HG02571 (cell line): ENCODE data around the gene MUSK.
A peak's percentile ranks its signal among the peaks of the same experiment; 100 is the strongest.
"Not testable (repeated sequence)": the region's sequence is repeated elsewhere in the genome, so short reads cannot be mapped to it uniquely, and the experiment has no call there.

ENCODE experiments used
- ATAC-seq: cut with Tn5 transposase; IDR thresholded peaks from one replicate; pipeline ENCODE4 v1.9.1; 2021; ENCODE audit warnings: mild to moderate bottlenecking, moderate library complexity; ENCODE audit not compliant: unreplicated experiment

Gene MUSK

DNA sequence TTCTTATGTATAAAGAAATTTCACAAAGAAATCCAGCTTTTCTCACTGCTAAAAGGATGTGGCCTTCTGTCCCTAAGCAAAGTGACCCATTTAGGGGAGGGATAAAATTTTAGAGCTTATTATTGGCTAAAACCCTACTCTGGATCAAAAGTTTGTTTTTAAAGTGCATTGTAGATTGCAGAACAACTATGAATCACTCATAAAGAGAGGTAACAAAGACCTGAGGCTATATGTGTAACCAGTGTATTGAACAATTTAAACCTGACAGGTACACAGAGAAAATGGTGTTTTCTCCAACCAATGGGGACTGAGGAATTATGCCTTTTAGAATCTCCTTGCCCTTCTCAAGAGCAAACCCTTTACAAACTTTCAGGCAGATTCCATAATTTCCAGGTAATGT lies 86.6 kb downstream of the MUSK start:
- no peak for ATAC-seq

DNA sequence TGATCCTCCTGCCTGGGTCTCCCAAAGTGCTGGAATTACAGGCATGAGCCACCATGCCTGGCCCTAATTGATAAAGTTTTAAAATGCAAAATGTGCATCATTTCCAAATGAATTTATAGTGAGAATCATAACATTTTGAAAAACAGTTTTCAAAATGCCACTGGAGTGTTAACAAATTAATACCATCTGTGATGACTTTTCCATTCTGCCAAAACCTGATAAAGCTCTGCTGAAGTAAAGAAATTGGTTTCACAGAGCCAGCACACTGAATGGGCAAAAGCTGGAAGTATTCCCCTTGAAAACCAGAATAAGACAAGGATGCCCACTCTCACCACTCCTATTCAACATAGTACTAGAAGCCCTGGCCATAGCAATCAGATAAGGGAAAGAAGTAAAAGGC lies 89.6 kb downstream of the MUSK start:
- ATAC-seq, result no peak

DNA sequence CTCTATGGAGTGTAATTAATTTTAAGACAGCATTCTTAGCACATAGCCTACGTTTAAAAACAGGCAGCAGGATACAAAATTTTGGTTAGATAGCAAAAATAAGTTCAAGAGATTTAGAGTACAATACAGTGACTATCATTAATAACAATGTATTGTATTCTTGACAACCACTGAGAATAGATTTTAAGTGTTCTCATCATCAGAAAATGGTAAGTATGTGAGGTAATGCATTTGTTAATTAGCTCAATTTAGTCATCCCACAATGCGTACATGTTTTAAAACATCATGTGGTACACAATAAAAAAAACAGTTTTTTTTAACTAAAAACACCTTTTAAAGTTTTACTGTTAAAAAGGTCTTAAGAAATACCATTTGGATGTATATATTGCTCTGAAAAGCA lies 94.2 kb downstream of the MUSK start:
- ATAC-seq, result no peak

DNA sequence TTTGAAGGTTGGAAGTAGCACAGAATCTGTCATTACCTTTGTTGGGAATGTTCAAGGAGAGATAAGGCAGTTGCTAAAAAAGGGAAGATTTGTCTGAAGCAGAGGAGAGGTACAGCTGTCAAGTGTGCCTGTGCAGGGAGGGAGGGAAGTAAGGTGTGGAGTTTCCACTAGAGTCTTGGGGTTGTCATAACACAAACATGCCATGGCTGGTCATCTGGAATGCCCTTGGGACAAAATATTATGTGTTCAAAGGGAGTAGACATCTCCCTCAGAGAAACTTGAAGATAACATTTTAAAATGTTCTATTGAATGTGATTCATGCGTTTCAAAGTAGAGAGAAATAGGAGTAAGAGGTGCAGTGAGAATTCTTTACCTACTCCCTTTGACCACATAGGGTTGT lies 95.0 kb downstream of the MUSK start:
- ATAC-seq, result no peak

DNA sequence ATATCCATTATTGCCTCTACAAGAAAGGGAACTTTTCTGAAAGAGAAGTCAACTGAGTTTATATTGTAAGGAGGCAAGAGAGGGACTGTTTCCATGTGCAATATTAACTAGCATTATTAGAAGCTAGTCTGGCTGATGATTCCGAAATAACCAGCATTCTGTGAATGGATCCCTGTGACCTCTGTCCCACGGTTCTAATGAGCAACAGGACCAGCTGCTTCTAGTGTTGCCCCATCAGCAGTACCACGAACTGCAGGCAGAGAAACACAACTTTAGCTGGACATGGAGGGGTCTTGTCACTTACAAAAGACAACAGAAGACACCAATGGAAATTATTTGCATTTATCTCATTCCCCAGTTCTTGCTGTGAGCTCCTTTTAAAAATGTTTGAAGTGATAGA lies 95.4 kb downstream of the MUSK start:
- no peak for ATAC-seq

DNA sequence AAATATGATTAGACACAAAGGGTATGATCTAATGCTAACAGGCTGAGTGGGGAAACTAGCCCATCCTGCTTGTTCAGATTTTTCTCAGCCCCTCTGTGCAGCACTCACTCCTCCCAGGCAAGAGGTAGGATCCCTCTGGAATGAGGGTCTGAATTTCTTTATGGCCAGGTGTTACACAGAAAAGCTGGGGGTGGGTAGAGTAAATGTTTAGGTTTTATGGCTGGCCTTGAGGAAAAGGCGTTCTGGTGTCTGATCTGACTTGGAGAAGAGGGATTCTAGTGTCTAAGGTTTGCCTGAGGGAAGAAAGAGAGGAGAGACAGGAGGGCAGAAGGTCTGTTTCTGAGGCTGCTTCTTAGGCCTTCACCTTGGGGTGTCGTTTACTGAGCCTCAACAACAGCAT lies 97.3 kb downstream of the MUSK start:
- no peak for ATAC-seq

DNA sequence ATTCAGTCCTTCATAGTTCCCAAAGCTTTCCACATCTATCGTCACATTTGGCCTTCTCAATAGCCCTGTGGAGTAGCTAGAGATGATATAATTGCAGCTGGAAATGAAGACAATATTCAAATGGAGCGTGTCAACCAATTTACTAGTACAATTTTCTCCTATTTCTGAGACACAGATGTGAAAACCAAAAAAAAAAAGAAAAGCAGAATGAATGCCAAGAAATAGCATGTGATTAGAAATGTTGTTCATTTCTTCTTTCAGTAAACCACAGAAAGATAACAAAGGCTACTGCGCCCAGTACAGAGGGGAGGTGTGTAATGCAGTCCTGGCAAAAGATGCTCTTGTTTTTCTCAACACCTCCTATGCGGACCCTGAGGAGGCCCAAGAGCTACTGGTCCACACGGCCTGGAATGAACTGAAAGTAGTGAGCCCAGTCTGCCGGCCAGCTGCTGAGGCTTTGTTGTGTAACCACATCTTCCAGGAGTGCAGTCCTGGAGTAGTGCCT lies 99.0 kb downstream of the MUSK start:
- no peak for ATAC-seq

DNA sequence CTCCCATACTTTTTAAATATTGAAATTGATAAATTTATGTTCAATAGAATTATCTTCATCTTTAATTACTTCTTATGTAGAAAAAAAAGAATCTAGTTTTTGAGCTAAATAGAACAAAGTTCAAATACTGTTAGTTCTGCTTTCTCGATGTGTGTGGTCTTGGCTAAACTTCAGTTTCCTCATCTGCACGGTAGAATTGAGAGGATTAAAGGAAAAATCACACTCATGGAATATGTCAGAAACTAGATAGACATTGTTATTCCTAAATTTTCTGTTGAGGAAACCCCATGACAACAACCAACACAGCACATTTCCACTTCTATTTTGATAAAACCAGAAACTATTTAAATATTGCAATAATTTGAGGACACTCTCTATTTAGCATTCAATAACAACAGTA lies 100.3 kb downstream of the MUSK start:
- ATAC-seq, result no peak

DNA sequence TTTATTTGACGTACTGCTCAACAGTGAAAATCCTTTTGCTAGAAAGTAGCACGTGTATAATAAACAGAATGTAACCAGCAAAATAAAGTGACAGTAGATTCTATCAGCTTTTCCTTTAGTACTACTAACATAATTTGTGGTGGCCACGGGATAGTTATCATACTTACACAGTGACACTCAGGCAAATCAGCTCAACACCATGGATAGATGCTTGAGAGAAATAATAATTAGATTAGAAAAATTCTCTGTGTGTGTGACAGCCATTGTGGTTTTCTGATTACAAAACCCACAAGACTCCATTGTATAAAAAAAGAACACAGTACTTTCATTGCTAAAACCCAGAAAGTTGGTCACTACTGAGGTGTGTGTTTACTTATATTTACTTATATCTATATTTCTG lies 101.1 kb downstream of the MUSK start:
- ATAC-seq, result no peak

DNA sequence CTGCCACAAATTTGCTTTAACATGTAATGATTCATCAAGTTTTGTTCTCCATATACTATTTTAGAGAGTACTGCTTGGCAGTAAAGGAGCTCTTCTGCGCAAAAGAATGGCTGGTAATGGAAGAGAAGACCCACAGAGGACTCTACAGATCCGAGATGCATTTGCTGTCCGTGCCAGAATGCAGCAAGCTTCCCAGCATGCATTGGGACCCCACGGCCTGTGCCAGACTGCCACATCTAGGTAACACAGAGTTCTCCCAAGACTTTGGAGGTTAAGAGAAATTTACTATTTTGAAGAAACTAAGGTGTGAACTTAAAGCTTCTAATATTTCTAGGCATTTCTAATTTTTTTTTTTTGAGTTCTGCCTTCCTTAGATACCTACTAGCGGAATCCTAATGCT lies 107.1 kb downstream of the MUSK start:
- ATAC-seq, result no peak

DNA sequence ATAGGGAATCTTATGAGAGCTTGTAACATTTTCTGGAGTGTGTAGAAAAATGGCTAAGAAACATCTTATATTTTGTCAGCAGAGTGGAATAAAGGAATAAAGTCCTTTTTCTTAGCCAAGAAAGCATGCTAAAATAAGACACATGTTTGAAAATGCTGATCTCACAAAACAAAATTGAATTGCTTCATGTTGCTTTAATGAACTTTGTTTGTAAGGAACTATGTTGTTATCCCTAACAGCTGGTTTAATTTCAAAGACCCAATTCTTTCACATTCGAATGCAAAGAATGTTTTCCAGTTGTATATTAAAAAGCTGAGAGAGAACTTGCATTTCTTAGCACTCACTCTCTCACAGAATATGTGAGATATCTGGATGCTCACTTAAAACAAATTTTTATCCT lies 107.6 kb downstream of the MUSK start:
- ATAC-seq, result no peak

DNA sequence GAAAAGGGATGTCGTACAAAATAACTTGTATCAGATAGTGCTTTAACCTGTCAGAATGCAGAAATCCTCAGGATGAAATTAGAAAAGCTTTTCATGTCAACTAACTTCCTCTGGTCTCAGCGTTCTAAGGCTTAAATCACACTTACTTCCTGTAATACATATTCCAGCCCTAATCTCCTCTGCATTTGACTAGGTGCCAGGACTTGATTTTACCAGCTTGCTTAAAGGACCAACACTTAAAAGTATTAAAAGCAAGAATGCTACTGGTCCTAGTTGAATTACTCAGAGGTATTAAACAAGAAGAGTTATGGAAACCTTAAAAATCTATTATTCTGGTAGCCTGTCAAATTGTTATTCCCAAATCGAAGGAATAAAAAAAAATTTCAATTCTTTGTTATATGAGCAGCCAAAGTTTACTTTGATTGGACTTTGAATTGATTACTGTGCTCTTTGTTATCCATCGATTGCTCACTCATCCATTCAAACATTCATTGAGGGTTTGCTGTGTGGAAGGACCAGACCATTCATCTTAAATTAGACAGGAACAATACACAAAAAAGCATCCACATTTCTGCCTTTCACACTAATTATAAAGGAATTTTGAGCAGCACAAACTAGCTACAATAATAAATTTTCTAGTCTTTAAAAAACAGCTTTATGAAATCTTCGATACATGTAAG lies 108.7 kb downstream of the MUSK start:
- ATAC-seq, result no peak

DNA sequence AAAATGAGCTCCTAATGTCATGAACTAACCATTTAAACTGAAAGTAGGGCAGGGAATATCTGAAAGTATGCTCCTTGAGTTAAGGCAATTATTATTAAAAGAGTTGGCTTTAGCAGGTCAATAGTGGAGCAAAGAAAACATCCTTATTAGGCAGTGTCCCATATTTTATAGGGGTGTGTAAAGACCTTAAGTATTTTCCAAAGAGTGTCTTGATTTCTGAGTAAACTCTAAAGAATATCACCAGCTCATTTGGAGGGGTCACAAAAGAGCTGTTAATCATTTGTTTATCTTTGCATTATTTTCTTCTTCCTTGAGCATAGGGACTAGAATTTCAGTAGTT lies 109.3 kb downstream of the MUSK start:
- ATAC-seq, result no peak

DNA sequence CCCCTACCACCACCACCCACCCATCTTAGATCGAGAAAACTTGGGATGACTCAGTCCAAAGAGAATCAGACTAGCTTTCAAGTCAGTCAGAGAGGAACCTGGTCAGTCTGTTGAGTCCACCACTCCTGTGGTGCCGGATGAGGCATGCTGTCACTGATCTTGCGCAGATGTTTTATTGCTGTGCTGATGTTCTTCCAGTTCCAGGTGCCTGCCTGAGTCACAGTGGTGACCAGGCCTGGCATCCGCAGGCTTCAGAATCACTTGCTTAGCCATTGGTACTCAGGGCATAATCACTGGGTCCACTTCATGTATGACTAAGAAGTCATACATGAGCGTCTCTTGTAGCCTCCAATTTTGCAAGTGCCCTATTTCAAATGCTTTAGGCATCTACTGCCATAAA lies 114.1 kb downstream of the MUSK start:
- no peak for ATAC-seq

DNA sequence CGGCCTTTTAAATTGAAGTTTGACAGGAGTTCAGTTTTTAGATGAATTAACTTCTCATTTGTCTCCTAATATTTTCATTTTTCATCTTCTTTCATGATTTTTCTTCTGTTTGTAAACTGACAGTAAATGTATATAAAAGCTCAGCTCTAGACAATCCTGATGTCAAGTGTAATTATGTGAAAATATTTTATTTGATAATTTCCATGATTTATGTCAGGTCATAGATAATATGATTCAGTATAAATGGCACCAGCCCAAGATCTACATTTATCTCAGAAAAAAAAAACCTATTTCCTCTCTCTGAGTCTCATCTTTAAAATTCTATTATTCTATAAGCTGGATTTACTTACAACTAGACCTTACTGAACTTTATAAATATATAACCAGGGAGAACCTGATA lies 115.7 kb downstream of the MUSK start:
- ATAC-seq, result no peak

DNA sequence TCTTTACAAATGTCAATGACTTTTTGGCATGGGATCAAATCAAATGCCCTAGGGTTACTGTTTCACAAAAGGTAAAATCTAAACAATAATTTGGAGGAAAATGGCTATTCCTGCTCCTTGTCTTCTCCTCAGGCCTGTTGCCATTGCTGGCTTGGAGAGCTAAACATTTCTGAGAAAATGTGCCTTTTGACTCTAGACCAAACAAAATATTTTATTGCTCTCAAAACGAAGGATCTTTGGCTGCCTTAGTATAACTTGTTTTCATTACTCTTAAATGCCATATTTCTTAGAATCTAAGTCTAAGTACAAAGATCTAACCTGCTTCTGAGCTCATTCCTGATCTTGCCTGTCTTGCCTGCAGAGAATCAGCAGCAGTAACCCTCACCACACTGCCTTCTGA lies 116.6 kb downstream of the MUSK start:
- ATAC-seq, result no peak

DNA sequence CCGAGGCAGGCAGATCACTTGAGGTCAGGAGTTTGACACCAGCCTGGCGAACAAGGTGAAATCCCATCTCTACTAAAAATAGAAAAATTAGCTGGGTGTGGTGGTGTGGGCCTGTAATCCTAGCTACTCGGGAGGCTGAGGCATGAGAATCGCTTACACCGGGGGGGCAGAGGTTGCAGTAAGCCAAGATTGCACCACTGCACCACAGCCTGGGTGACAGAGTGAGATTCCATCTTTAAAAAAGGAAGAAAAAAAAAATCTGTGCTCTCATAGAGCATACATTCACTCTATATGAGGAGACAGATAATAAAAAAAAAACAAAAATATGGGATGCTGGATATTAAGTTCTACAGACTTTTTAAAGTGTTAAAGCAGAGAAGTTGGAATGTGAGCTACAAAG lies 119.8 kb downstream of the MUSK start:
- not testable (repeated sequence) for ATAC-seq

DNA sequence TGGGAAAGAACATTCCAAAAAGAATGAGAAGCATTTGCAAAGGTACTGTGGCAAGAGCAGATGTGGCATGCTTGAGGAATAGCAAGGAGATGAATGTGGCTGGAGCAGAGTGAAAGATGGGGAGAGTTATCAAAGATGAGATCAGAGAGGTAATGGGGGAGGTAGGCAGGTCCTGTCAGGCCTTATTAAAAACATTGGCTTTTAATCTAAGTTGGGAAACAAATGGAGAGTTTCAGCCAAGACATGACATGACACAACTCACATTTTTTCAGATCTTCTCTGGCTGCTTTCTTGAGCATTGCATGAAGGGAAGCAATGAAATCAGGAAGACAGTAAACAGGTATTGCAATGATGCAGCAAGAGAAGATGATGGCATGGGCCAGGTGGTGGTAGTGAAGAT lies 120.3 kb downstream of the MUSK start:
- no peak for ATAC-seq

DNA sequence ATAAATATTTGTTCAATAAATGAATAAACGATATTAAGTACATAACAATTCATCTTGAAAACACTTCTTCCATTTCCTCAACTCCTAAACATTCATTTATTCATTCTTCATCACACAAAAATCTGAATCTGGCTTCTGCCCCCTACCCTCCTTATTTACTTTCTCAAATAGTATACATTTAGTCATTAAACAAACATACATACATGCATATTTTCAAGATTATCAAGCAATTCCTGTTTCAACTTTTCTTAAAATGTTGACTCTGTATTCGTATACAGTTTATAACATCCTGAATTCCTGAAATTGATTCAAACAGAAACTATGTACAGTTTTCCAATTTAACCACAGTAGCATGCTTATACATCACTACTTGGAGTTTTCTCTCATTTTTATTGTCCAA lies 129.0 kb downstream of the MUSK start:
- no peak for ATAC-seq

DNA sequence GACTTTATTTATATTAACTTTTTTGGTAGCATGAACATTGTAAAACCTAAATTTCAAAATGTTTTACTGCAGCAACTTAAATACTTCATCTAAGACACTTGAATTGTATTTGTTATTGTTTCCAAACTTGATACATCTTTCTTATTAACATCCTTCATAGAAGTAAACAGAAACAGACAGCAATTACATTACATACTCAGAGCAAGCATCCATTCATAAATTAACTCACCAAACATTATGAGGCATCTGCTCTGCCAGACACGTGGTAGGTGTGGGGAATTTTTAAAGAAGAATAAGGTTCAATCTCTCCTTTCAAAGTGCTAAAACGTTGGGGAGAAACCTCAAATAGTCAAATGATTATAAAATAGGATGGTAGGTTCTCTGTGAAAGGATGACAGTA lies 130.8 kb downstream of the MUSK start:
- no peak for ATAC-seq

DNA sequence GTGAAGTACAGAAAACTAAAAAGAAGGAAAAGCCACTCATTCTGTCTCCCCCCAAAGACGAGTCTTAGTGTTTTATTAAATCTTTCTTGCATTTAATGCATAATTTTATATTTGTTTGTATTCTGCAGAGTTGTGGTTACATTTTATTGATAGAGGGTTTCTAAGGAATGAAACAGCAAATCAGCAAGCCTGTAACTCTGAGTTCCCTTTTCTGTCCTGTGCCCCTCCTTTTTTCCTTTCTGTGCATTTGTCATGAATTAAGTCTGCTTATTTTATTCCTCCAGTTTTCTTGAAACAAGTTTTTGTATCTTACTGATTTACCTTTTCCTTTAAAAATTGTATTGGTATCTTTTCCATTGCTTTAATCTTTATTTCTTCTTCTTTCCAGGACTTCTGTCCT lies 132.8 kb downstream of the MUSK start:
- ATAC-seq, result no peak

DNA sequence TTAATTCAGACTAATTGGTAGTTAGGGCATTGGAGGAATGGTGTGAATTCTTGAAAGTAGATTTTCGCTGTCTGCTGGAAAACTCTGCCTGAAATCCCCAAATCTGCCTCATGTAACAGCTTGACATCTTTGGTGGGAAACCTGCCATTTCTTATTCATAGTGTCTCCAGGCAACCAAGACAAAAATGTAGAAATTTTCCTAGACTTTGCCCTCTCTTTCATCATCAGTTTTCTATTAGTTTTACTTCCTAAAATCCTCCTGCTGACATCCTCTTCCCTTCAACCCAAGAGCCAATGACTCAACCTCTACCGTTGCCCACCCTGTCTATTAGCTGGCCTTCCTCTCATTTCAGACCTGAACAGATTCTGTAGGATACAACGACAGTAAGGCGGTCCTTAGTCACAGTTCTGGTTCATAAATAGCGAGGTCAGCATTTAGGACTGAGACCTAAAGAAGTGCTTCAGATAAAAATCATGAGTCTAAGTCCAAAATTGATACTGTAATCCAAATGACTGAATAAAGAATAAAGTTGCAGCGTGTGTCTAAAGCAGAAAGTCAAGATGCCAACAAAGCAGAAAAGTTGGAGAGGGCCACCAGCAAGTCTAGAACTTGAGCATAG lies 133.9 kb downstream of the MUSK start:
- no peak for ATAC-seq

DNA sequence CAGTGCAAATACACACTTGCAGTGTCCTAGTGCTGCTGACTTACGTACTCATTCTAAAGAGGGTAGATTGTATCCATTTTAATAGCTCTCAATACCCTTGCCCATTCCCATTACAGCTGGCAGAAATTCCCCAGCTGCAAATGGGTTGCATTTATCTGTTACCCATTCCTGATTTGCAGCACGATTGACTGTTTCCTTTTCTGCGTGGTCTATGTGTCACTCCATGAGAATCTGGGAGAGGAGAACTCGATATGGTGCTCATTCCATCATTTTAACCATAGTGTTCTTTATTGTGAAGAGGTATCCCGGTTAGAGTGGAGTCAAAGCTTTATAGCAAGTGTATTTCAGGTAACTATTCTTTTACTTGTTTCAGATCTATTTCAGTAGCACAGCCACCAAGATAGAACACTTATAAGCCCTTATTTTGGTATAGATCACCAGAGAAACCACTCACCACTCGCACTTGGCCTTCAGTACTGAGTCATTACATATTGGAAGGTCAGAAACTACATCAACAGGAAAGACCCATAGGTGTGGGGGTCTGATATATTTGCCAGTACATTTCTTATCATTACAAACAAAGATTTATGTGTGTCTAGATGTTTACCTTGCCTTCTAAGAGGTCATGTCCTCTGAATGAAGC lies 139.5 kb downstream of the MUSK start:
- ATAC-seq, result peak; percentile 53
